ENCODE measurements around the gene USF2.

USF2 gene

GRCh38 chr19:35303357-35303915 lies 34.7 kb downstream of the USF2 start:
- Histone ChIP-seq H3K27ac (no peak overlapping the region), H3K27me3 (replicated peaks) (no peaks in the 10 kb centered on the region), H3K36me3 (replicated peaks) (no peaks in the 10 kb centered on the region), H3K4me3 (ENCODE audit: low read depth, low read length) (no peak overlapping the region)
- in situ Hi-C loops (cut with HindIII; ENCODE audit: low pct_ligation_motif_present, low sequenced_read_pairs): no loop called here
- TF ChIP-seq, protein P1, sequence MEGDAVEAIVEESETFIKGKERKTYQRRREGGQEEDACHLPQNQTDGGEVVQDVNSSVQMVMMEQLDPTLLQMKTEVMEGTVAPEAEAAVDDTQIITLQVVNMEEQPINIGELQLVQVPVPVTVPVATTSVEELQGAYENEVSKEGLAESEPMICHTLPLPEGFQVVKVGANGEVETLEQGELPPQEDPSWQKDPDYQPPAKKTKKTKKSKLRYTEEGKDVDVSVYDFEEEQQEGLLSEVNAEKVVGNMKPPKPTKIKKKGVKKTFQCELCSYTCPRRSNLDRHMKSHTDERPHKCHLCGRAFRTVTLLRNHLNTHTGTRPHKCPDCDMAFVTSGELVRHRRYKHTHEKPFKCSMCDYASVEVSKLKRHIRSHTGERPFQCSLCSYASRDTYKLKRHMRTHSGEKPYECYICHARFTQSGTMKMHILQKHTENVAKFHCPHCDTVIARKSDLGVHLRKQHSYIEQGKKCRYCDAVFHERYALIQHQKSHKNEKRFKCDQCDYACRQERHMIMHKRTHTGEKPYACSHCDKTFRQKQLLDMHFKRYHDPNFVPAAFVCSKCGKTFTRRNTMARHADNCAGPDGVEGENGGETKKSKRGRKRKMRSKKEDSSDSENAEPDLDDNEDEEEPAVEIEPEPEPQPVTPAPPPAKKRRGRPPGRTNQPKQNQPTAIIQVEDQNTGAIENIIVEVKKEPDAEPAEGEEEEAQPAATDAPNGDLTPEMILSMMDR (IDR thresholded peaks at IDR 0.05; ENCODE audit: low read depth, low read length, missing control alignments): no peak
- DNase-seq: no peak

- TF ChIP-seq, protein P1 (IDR thresholded peaks at IDR 0.05; ENCODE audit: low read depth, low read length, missing control alignments): no peak
- DNase-seq: no peak
- no peaks in the 10 kb centered on the region for H3K27me3 ChIP-seq (replicated peaks)
- in situ Hi-C loops (cut with HindIII; ENCODE audit: low pct_ligation_motif_present, low sequenced_read_pairs): no loop called here
- H3K4me3 ChIP-seq (ENCODE audit: low read depth, low read length): no peak overlapping the region
- no peak overlapping the region for H3K27ac ChIP-seq
- no peaks in the 10 kb centered on the region for H3K36me3 ChIP-seq (replicated peaks)
Measured at GRCh38 chr19:35304036-35304435, 35.3 kb downstream of the USF2 start.

- no peak for DNase-seq
- in situ Hi-C loops (cut with HindIII; ENCODE audit: low pct_ligation_motif_present, low sequenced_read_pairs): no loop called here
- no peak overlapping the region for H3K27ac ChIP-seq
- TF ChIP-seq, protein P1 (IDR thresholded peaks at IDR 0.05; ENCODE audit: low read depth, low read length, missing control alignments): no peak
- no peaks in the 10 kb centered on the region for H3K36me3 ChIP-seq (replicated peaks)
- no peak overlapping the region for H3K4me3 ChIP-seq (ENCODE audit: low read depth, low read length)
- H3K27me3 ChIP-seq (replicated peaks): no peaks in the 10 kb centered on the region
Measured at GRCh38 chr19:35305181-35305580, 36.4 kb downstream of the USF2 start.

DNA sequence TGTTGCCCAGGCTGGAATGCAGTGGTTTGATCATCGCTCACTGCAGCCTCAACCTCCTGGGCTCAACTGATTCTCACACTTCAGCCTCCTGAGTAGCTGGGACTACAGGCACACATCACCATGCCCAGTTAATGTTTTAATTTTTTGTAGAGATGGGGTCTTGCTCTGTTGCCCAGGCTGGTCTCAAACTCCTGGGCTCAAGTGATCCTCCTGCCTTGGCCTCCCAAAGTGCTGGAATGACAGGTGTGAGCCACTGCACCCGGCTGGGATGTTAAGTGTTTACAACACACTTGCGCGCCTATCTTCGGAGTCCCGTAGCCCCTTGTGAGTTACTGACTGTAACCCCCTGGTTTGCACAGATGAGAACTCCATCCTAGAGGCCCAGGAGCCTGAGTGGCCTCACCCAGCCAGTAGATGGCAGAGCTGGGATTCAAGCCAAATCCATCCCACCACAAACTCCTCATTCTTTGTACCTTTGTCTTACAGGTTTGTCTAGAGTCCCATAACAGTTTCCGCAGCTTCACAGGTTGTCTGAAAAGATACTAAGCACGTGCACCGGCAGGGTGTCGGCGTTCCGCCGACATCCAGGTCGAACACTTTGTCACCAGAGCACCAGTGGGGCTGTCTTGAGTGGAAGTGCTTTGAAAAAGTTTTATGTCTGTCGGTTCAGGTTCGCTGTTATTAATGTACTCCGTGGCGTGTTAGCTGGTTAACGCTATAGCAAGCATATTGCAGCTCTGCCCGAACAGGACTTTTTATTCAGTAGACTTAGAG lies 37.9 kb downstream of the USF2 start:
- H3K27me3 ChIP-seq (replicated peaks): no peaks in the 10 kb centered on the region
- no peak overlapping the region for H3K27ac ChIP-seq
- no peak overlapping the region for H3K4me3 ChIP-seq (ENCODE audit: low read depth, low read length)
- TF ChIP-seq, protein P1 (IDR thresholded peaks at IDR 0.05; ENCODE audit: low read depth, low read length, missing control alignments): peak; percentile 55
- H3K36me3 ChIP-seq (replicated peaks): no peaks in the 10 kb centered on the region
- no peak for DNase-seq
- in situ Hi-C loops (cut with HindIII; ENCODE audit: low pct_ligation_motif_present, low sequenced_read_pairs): no loop called here

DNA sequence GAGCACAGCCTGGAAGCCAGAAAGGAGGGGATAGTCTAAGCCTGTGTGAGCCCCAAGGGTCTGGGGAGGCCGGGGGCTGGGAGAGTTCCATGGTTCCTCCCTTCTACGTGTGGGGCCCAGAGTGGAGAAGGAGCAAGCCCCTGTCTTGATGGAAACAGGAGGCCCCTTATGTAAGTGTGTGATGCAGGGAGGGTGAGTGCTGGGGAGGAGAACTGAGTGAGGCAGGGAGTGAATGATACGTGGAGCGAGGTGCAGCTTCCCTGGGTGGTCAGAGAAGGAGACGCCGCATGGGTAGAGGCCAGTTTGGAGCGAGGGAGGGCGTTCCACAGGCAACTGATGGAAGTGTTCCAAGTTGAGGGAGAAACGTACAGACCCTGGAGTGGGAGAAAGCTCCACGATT lies 39.2 kb downstream of the USF2 start:
- in situ Hi-C loops (cut with HindIII; ENCODE audit: low pct_ligation_motif_present, low sequenced_read_pairs): no loop called here

More for the DNA sequence above, 39.2 kb downstream of the USF2 start:
- Histone ChIP-seq H3K36me3 (replicated peaks) (no peaks in the 10 kb centered on the region), H3K4me3 (ENCODE audit: low read depth, low read length) (no peak overlapping the region), H3K27me3 (replicated peaks) (no peaks in the 10 kb centered on the region), H3K27ac (no peak overlapping the region)
- no peak for DNase-seq
- TF ChIP-seq, protein P1 (IDR thresholded peaks at IDR 0.05; ENCODE audit: low read depth, low read length, missing control alignments): no peak

Data from brain microvascular endothelial cell (primary cell).